IMR-90 (cell line): ENCODE measurements around the gene B3GAT1. TPM values are rescaled to one million over a fixed set of nuclear protein-coding genes. Genes with fewer than 3 reads are reported as not detected.

Experiments used
- ATAC-seq: fragments of 200-7000 bp; cut with Tn5 transposase; 2 replicates; pipeline ENCODE4 v1.9.1; 2020; ENCODE audit warnings: low read depth, mild to moderate bottlenecking, moderate library complexity
- BruUV-seq: library from RNA; stranded (reverse); fragments of 400-500 nt; replicated peaks from 2 replicates; lab custom pipeline; 2021; lab: Mats Ljungman, UMichigan
- CTCF ChIA-PET: fragments of 300-600 bp; formaldehyde crosslinking; extraction: SDS; loops from one replicate; lab custom pipeline; 2021; ENCODE audit warnings: antibody characterized with exemption; lab: Yijun Ruan, JAX
- POLR2A ChIA-PET: fragments of 300-600 bp; sonication (Branson Sonifier 250); formaldehyde crosslinking; loops from one replicate; lab custom pipeline; 2022; ENCODE audit warnings: antibody characterized with exemption; ENCODE audit not compliant: unreplicated experiment; lab: Charles Lee
- DNase-seq: peaks from one replicate; pipeline ENCODE4 v3.0.0; 2013
- H2AFZ ChIP-seq: replicated peaks from 2 replicates; pipeline ENCODE3; 2013; ENCODE audit warnings: low read length, mild to moderate bottlenecking; ENCODE audit not compliant: poor library complexity
- H2AK5ac ChIP-seq: 2 replicates; pipeline ENCODE4 v1.6.1; 2013; ENCODE audit warnings: low read depth, low read length, inconsistent platforms
- H2AK9ac ChIP-seq: replicated peaks from 2 replicates; pipeline ENCODE3; 2013; ENCODE audit warnings: mild to moderate bottlenecking, low read depth, low read length, moderate library complexity; ENCODE audit not compliant: poor library complexity
- H2BK120ac ChIP-seq: 2 replicates; pipeline ENCODE4 v1.6.1; 2013; ENCODE audit warnings: low read depth, low read length, inconsistent platforms
- H2BK15ac ChIP-seq: 3 replicates; pipeline ENCODE4 v1.6.1; 2013; ENCODE audit warnings: low read depth, low read length, inconsistent platforms
- H2BK20ac ChIP-seq: 2 replicates; pipeline ENCODE4 v1.6.1; 2013; ENCODE audit warnings: low read depth, mild to moderate bottlenecking, inconsistent platforms, low read length, moderate library complexity
- H2BK5ac ChIP-seq: 2 replicates; pipeline ENCODE4 v1.6.1; 2013; ENCODE audit warnings: mild to moderate bottlenecking, low read depth, low read length, inconsistent platforms; ENCODE audit not compliant: poor library complexity, severe bottlenecking
- H3K14ac ChIP-seq: replicated peaks from 2 replicates; pipeline ENCODE4 v1.6.1; 2013; ENCODE audit warnings: low read depth, low read length, inconsistent platforms
- H3K18ac ChIP-seq: 2 replicates; pipeline ENCODE4 v1.6.1; 2013; ENCODE audit warnings: low read depth, low read length, control low read depth
- H3K23ac ChIP-seq: 2 replicates; pipeline ENCODE4 v1.6.1; 2013; ENCODE audit warnings: low read depth, low read length, inconsistent platforms
- H3K27ac ChIP-seq: 2 replicates; pipeline ENCODE4 v1.5.1; 2013; ENCODE audit warnings: mild to moderate bottlenecking, control low read depth, low read length; ENCODE audit not compliant: insufficient read depth
- H3K27me3 ChIP-seq: 2 replicates; pipeline ENCODE4 v1.6.1; 2013; ENCODE audit warnings: low read length; ENCODE audit not compliant: control insufficient read depth, insufficient read depth
- H3K36me3 ChIP-seq: 2 replicates; pipeline ENCODE4 v1.6.1; 2013; ENCODE audit warnings: low read length, mixed read lengths; ENCODE audit not compliant: control insufficient read depth, insufficient read depth
- H3K4ac ChIP-seq: 2 replicates; pipeline ENCODE4 v1.6.1; 2013; ENCODE audit warnings: low read depth, low read length, inconsistent platforms
- H3K4me1 ChIP-seq: 2 replicates; pipeline ENCODE4 v1.6.1; 2013; ENCODE audit warnings: low read length, mixed read lengths; ENCODE audit not compliant: control insufficient read depth, insufficient read depth
- H3K4me2 ChIP-seq: 2 replicates; pipeline ENCODE4 v1.6.1; 2013; ENCODE audit warnings: low read depth, mild to moderate bottlenecking, control low read depth, low read length, moderate library complexity
- H3K4me3 ChIP-seq: 2 replicates; pipeline ENCODE4 v1.5.1; 2013; ENCODE audit warnings: low read depth, mild to moderate bottlenecking, control low read depth, low read length, moderate library complexity; ENCODE audit not compliant: insufficient read depth
- H3K56ac ChIP-seq: 2 replicates; pipeline ENCODE4 v1.6.1; 2013; ENCODE audit warnings: low read length, inconsistent platforms; ENCODE audit not compliant: insufficient read depth; ENCODE audit errors: extremely low read depth
- H3K79me1 ChIP-seq, 2 experiments: 2 replicates each; pipeline ENCODE4 v1.6.1; 2013; ENCODE audit warnings: low read length in 2 of 2, inconsistent platforms in 1 of 2, low read depth in 1 of 2
- H3K9ac ChIP-seq: 2 replicates; pipeline ENCODE4 v1.6.1; 2013; ENCODE audit warnings: low read depth, low read length, control low read depth
- H3K9me1 ChIP-seq: 2 replicates; pipeline ENCODE4 v1.6.1; 2013; ENCODE audit warnings: low read length, inconsistent platforms; ENCODE audit not compliant: insufficient read depth
- H3K9me3 ChIP-seq: 2 replicates; pipeline ENCODE4 v1.6.1; 2013; ENCODE audit warnings: low read length; ENCODE audit not compliant: control insufficient read depth, insufficient read depth
- H4K20me1 ChIP-seq: 2 replicates; pipeline ENCODE4 v1.6.1; 2013; ENCODE audit warnings: low read length, inconsistent platforms; ENCODE audit not compliant: insufficient read depth
- H4K5ac ChIP-seq: 2 replicates; pipeline ENCODE4 v1.6.1; 2013; ENCODE audit warnings: mild to moderate bottlenecking, low read depth, low read length, control low read depth
- H4K8ac ChIP-seq, 2 experiments: 2 replicates each; pipeline ENCODE4 v1.6.1; 2013; ENCODE audit warnings: low read depth in 2 of 2, low read length in 2 of 2, control low read depth in 1 of 2, inconsistent platforms in 1 of 2
- H4K91ac ChIP-seq: 2 replicates; pipeline ENCODE4 v1.6.1; 2013; ENCODE audit warnings: low read depth, low read length, inconsistent platforms; ENCODE audit not compliant: insufficient read depth
- BHLHE40 ChIP-seq: fragments of 150-350 bp; IDR thresholded peaks from 2 replicates; pipeline ENCODE4 v1.6.1; 2016; ENCODE audit warnings: mild to moderate bottlenecking, low read depth, low read length
- CHD1 ChIP-seq: IDR thresholded peaks from 2 replicates; pipeline ENCODE4 v1.6.1; 2012; ENCODE audit warnings: low read depth, low read length, improper control_type of control experiment
- FOS ChIP-seq: fragments of 150-350 bp; IDR thresholded peaks from 2 replicates; pipeline ENCODE4 v1.6.1; 2016; ENCODE audit warnings: low read depth, low read length
- MAZ ChIP-seq: IDR thresholded peaks from 2 replicates; pipeline ENCODE4 v1.6.1; 2012; ENCODE audit warnings: low read depth, mild to moderate bottlenecking, low read length, improper control_type of control experiment, moderate library complexity, borderline replicate concordance
- MXI1 ChIP-seq: IDR thresholded peaks from 2 replicates; pipeline ENCODE4 v1.6.1; 2012; ENCODE audit warnings: low read depth, mild to moderate bottlenecking, low read length, moderate library complexity, borderline replicate concordance
- NFE2L2 ChIP-seq: fragments of 150-350 bp; IDR thresholded peaks from 2 replicates; pipeline ENCODE4 v1.6.1; 2016; ENCODE audit warnings: low read depth, mild to moderate bottlenecking, low read length
- RCOR1 ChIP-seq: IDR thresholded peaks from 2 replicates; pipeline ENCODE4 v1.6.1; 2012; ENCODE audit warnings: mild to moderate bottlenecking, low read length, improper control_type of control experiment; ENCODE audit not compliant: insufficient replicate concordance
- SMC3 ChIP-seq: fragments of 150-350 bp; IDR thresholded peaks from 2 replicates; pipeline ENCODE4 v1.6.1; 2016; ENCODE audit warnings: low read depth, mild to moderate bottlenecking, antibody characterized with exemption, low read length, moderate library complexity
- WGBS, 2 experiments: methylation state at CpG; one replicate each; pipeline versions ENCODE4 v1.1.5 to v1.1.7; 2013; ENCODE audit warnings: missing lambda C conversion rate in 2 of 2; ENCODE audit not compliant: insufficient read length in 1 of 2; ENCODE audit errors: extremely low coverage in 2 of 2; 5-methylcytosine and 5-hydroxymethylcytosine counted together
- dilution Hi-C: fragments of 300-500 bp; cut with HindIII; formaldehyde crosslinking; loops from one replicate; pipeline ENCODE4 v1.14.3; 2018; ENCODE audit warnings: low sequenced_read_pairs; ENCODE audit not compliant: unreplicated experiment
- in situ Hi-C: fragments of 300-500 bp; cut with MboI; formaldehyde crosslinking; loops from 3 replicates; pipeline ENCODE4 v1.14.3; 2019; ENCODE audit warnings: low sequenced_read_pairs, inconsistent platforms, mixed read lengths
- intact Hi-C: fragments of 100-400 bp; cut with micrococcal nuclease; formaldehyde crosslinking; loops from 2 replicates; pipeline ENCODE4 v1.10.0; 2022
- polyA plus RNA-seq, 3 experiments: library from polyadenylated mRNA; depleted of rRNA; stranded (reverse); fragments of >200 nt; gene quantifications; 2 replicates each; pipeline ENCODE4 v1.2.3, GENCODE V29; 2012; ENCODE audit warnings: low replicate concordance in 1 of 3
- total RNA-seq: library from RNA; depleted of rRNA; stranded (reverse); fragments of >200 nt; gene quantifications from 2 replicates; pipeline ENCODE4 v1.2.3, GENCODE V29; 2012
- TF ChIP-seq, protein P1 (sequence below): fragments of 150-350 bp; IDR thresholded peaks from 2 replicates; pipeline ENCODE4 v1.6.1; 2016; ENCODE audit warnings: low read depth, mild to moderate bottlenecking, low read length, moderate library complexity, borderline replicate concordance
- TF ChIP-seq, protein P2 (sequence below): fragments of 150-350 bp; IDR thresholded peaks from 2 replicates; pipeline ENCODE4 v1.6.1; 2017; ENCODE audit warnings: mild to moderate bottlenecking, antibody characterized with exemption, low read length, low read depth

Gene B3GAT1
- total and polyA plus RNA-seq, 2 of the 4 experiments (the other 2 are of a cell fraction) = not detected

DNA sequence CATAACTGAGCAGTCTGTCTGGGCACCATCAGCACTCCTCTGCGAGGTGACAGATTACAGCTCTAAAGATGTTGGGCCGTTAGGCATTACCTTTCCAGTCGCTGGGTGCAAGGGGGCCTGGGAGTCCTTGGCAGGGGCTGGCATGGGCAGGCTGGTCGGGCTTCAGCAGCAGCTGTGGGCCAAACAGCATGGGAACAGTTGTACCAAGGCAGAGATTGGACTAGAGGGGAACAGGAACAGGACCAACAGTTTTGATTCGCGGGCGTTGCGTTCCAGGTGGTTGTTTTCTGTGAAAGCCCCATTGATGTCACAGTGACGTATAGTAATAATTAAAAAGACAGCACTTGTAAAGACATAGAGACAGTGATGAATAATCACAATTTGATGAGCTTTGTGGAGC lies 25.8 kb upstream of the B3GAT1 start:
- ATAC-seq (no peak), DNase-seq (no peak)
- in situ Hi-C loops = no loop called here
- Histone ChIP-seq H3K27me3 (no peaks in the 10 kb centered on the region), H3K56ac (no peak overlapping the region), H3K79me1 (no peaks in the 10 kb centered on the region), H3K4me1 (no peaks in the 10 kb centered on the region), H4K5ac (no peak overlapping the region), H3K23ac (no peak overlapping the region), H3K27ac (no peak overlapping the region), H2BK15ac (no peak overlapping the region), H4K20me1 (no peaks in the 10 kb centered on the region), H2BK120ac (no peak overlapping the region), H2BK20ac (no peak overlapping the region), H4K91ac (no peak overlapping the region), H2BK5ac (no peak overlapping the region), H3K18ac (no peak overlapping the region), H3K36me3 (no peaks in the 10 kb centered on the region), H3K4me3 (no peak overlapping the region), H3K9ac (no peak overlapping the region), H3K14ac (no peak overlapping the region), H3K4me2 (no peak overlapping the region), H3K4ac (no peak overlapping the region), H3K9me1 (no peaks in the 10 kb centered on the region), H2AK5ac (no peak overlapping the region), H3K9me3 (peaks cover 47% of the 10 kb centered on the region), H4K8ac (no peak overlapping the region), H2AFZ (no peak overlapping the region), H2AK9ac (no peak overlapping the region)
- WGBS, 2 experiments = 80% methylated on average over 2 of the region's 9 CpGs; no CpG with 5 or more reads in 1 of the 2 experiments
- dilution Hi-C loops = no loop called here
- CTCF ChIA-PET = no interaction called here
- no TSS peak for BruUV-seq
- POLR2A ChIA-PET = no interaction called here
- TF ChIP-seq, protein P1, sequence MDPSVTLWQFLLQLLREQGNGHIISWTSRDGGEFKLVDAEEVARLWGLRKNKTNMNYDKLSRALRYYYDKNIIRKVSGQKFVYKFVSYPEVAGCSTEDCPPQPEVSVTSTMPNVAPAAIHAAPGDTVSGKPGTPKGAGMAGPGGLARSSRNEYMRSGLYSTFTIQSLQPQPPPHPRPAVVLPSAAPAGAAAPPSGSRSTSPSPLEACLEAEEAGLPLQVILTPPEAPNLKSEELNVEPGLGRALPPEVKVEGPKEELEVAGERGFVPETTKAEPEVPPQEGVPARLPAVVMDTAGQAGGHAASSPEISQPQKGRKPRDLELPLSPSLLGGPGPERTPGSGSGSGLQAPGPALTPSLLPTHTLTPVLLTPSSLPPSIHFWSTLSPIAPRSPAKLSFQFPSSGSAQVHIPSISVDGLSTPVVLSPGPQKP = no peak
- TF ChIP-seq MAZ (no peak), RCOR1 (no peak), BHLHE40 (no peak), CHD1 (no peak), FOS (no peak), MXI1 (no peak), SMC3 (no peak), NFE2L2 (no peak)
- TF ChIP-seq, protein P2, sequence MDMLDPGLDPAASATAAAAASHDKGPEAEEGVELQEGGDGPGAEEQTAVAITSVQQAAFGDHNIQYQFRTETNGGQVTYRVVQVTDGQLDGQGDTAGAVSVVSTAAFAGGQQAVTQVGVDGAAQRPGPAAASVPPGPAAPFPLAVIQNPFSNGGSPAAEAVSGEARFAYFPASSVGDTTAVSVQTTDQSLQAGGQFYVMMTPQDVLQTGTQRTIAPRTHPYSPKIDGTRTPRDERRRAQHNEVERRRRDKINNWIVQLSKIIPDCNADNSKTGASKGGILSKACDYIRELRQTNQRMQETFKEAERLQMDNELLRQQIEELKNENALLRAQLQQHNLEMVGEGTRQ = no peak
- intact Hi-C loops = no loop called here
